HAP-1 (cell line): ENCODE results near the gene LDOC1.
"Not testable (repeated sequence)": the region's sequence is repeated elsewhere in the genome, so short reads cannot be mapped to it uniquely, and the experiment has no call there.

Source experiments
- DNase-seq, 2 experiments: peaks; one replicate each; pipeline ENCODE4 v3.0.0-alpha.2; 2016 to 2020; ENCODE audit warnings: low spot score in 2 of 2
- H3K27me3 ChIP-seq: fragments of 250-450 bp; sonication (Bioruptor Pico); 2 replicates; pipeline ENCODE4 v1.5.1; 2020; ENCODE audit warnings: low read depth, mild to moderate bottlenecking, moderate library complexity
- H3K36me3 ChIP-seq: fragments of 250-450 bp; sonication (Bioruptor Pico); replicated peaks from 2 replicates; pipeline ENCODE4 v1.5.1; 2020; ENCODE audit warnings: mild to moderate bottlenecking
- H3K4me1 ChIP-seq: fragments of 250-450 bp; sonication (Bioruptor Pico); 2 replicates; pipeline ENCODE4 v1.5.1; 2020; ENCODE audit warnings: mild to moderate bottlenecking
- H3K4me3 ChIP-seq: fragments of 250-450 bp; sonication (Bioruptor Pico); 2 replicates; pipeline ENCODE4 v1.5.1; 2020; ENCODE audit warnings: mild to moderate bottlenecking, moderate library complexity
- H3K9me3 ChIP-seq: fragments of 250-450 bp; sonication (Bioruptor Pico); 2 replicates; pipeline ENCODE4 v1.5.1; 2020; ENCODE audit warnings: mild to moderate bottlenecking, moderate library complexity
- in situ Hi-C: fragments of 300-500 bp; cut with MboI; formaldehyde crosslinking; loops from 3 replicates; pipeline ENCODE4 v1.14.3; 2020; ENCODE audit warnings: low sequenced_read_pairs, inconsistent platforms, mixed read lengths

Gene LDOC1

GRCh38 chrX:141176586-141177451 lies at the start of gene LDOC1:
TSS of gene LDOC1 (minus strand) at chrX:141177129. CDS start at chrX:141177021, 108 bp downstream.
- Histone ChIP-seq H3K4me1 (no peaks in the 10 kb centered on the region), H3K36me3 (no peaks in the 10 kb centered on the region), H3K9me3 (no peaks in the 10 kb centered on the region), H3K27me3 (no peaks in the 10 kb centered on the region), H3K4me3 (peak within 1 kb of the TSS; percentile 75)
- peak; percentile 78 to 96 for DNase-seq
- in situ Hi-C loops, result no loop called here

- Histone ChIP-seq H3K4me1 (no peaks in the 10 kb centered on the region), H3K9me3 (no peaks in the 10 kb centered on the region), H3K36me3 (no peaks in the 10 kb centered on the region), H3K4me3 (no peak overlapping the region), H3K27me3 (no peaks in the 10 kb centered on the region)
- no peak for DNase-seq
- in situ Hi-C loops, result no loop called here
Observed at GRCh38 chrX:141221611-141222010, 44.7 kb upstream of the LDOC1 start.

- Histone ChIP-seq H3K4me3 (no peak overlapping the region), H3K9me3 (no peaks in the 10 kb centered on the region), H3K27me3 (no peaks in the 10 kb centered on the region), H3K36me3 (no peaks in the 10 kb centered on the region), H3K4me1 (no peaks in the 10 kb centered on the region)
- in situ Hi-C loops, result no loop called here
- DNase-seq, result no peak
Observed at GRCh38 chrX:141220342-141221008, 43.5 kb upstream of the LDOC1 start.

GRCh38 chrX:141214196-141214595 lies 37.3 kb upstream of the LDOC1 start:
- Histone ChIP-seq H3K4me1 (no peaks in the 10 kb centered on the region), H3K36me3 (no peaks in the 10 kb centered on the region), H3K27me3 (no peaks in the 10 kb centered on the region), H3K9me3 (no peaks in the 10 kb centered on the region), H3K4me3 (no peak overlapping the region)
- in situ Hi-C loops, result no loop called here
- DNase-seq, result no peak

GRCh38 chrX:141201962-141202361 lies 25.0 kb upstream of the LDOC1 start:
- Histone ChIP-seq H3K4me3 (no peak overlapping the region), H3K36me3 (no peaks in the 10 kb centered on the region), H3K9me3 (no peaks in the 10 kb centered on the region), H3K4me1 (no peaks in the 10 kb centered on the region), H3K27me3 (no peaks in the 10 kb centered on the region)
- DNase-seq, result no peak
- in situ Hi-C loops, result no loop called here

- H3K36me3 ChIP-seq, H3K27me3 ChIP-seq, DNase-seq, H3K4me3 ChIP-seq, in situ Hi-C loops, H3K4me1 ChIP-seq, H3K9me3 ChIP-seq: not testable (repeated sequence)
Observed at GRCh38 chrX:141188573-141188972, 11.6 kb upstream of the LDOC1 start.

- H3K9me3 ChIP-seq, result no peaks in the 10 kb centered on the region; the same call in 1 of the 2 replicates
- no peaks in the 10 kb centered on the region for H3K4me1 ChIP-seq
- no peak overlapping the region for H3K4me3 ChIP-seq
- DNase-seq, result no peak
- no peaks in the 10 kb centered on the region for H3K36me3 ChIP-seq
- no peaks in the 10 kb centered on the region for H3K27me3 ChIP-seq
- in situ Hi-C loops, result no loop called here
Observed at GRCh38 chrX:141185366-141185765, 8.4 kb upstream of the LDOC1 start.

- no peak for DNase-seq
- in situ Hi-C loops, result no loop called here
- no peak overlapping the region for H3K4me3 ChIP-seq
- no peaks in the 10 kb centered on the region for H3K36me3 ChIP-seq
- H3K27me3 ChIP-seq, result no peaks in the 10 kb centered on the region
- no peaks in the 10 kb centered on the region for H3K4me1 ChIP-seq
- no peaks in the 10 kb centered on the region for H3K9me3 ChIP-seq
Observed at GRCh38 chrX:141183000-141183399, 6.1 kb upstream of the LDOC1 start.

GRCh38 chrX:141180851-141181250 lies 3.9 kb upstream of the LDOC1 start:
- H3K36me3 ChIP-seq, result no peaks in the 10 kb centered on the region
- H3K4me3 ChIP-seq, result no peak overlapping the region
- in situ Hi-C loops, result no loop called here
- no peaks in the 10 kb centered on the region for H3K9me3 ChIP-seq
- DNase-seq, result no peak
- H3K27me3 ChIP-seq, result no peaks in the 10 kb centered on the region
- no peaks in the 10 kb centered on the region for H3K4me1 ChIP-seq

- in situ Hi-C loops, result no loop called here
- H3K4me3 ChIP-seq, result peak overlapping the region; percentile 75
- no peak for DNase-seq
- H3K4me1 ChIP-seq, result no peaks in the 10 kb centered on the region
- H3K9me3 ChIP-seq, result no peaks in the 10 kb centered on the region
- no peaks in the 10 kb centered on the region for H3K36me3 ChIP-seq
- no peaks in the 10 kb centered on the region for H3K27me3 ChIP-seq
Observed at GRCh38 chrX:141175786-141176185, 1.1 kb downstream of the LDOC1 start.

GRCh38 chrX:141164406-141164805 lies 12.5 kb downstream of the LDOC1 start:
- H3K36me3 ChIP-seq, result no peaks in the 10 kb centered on the region
- in situ Hi-C loops, result no loop called here
- H3K4me3 ChIP-seq, result no peak overlapping the region
- no peak for DNase-seq
- H3K9me3 ChIP-seq, result no peaks in the 10 kb centered on the region
- H3K4me1 ChIP-seq, result peaks cover 3% of the 10 kb centered on the region; the same call in 1 of the 2 replicates
- no peaks in the 10 kb centered on the region for H3K27me3 ChIP-seq

GRCh38 chrX:141158084-141158483 lies 18.8 kb downstream of the LDOC1 start:
- Histone ChIP-seq H3K9me3 (no peaks in the 10 kb centered on the region), H3K36me3 (no peaks in the 10 kb centered on the region), H3K27me3 (0 out of 2 replicates have a peak, but pooled peaks cover 2% of the 10 kb centered on the region), H3K4me1 (peaks cover 3% of the 10 kb centered on the region; the same call in 1 of the 2 replicates), H3K4me3 (no peak overlapping the region)
- in situ Hi-C loops, result no loop called here
- DNase-seq, result no peak

GRCh38 chrX:141155231-141155630 lies 21.7 kb downstream of the LDOC1 start:
- H3K9me3 ChIP-seq, H3K4me3 ChIP-seq, H3K27me3 ChIP-seq, in situ Hi-C loops, H3K36me3 ChIP-seq, DNase-seq, H3K4me1 ChIP-seq: not testable (repeated sequence)

- in situ Hi-C loops, result no loop called here
- H3K4me1 ChIP-seq, result no peaks in the 10 kb centered on the region
- DNase-seq, result no peak
- H3K9me3 ChIP-seq, result no peaks in the 10 kb centered on the region
- H3K27me3 ChIP-seq, result no peaks in the 10 kb centered on the region
- no peak overlapping the region for H3K4me3 ChIP-seq
- no peaks in the 10 kb centered on the region for H3K36me3 ChIP-seq
Observed at GRCh38 chrX:141142946-141143345, 34.0 kb downstream of the LDOC1 start.
